Measurements from ENCODE around the gene CREG1. TPM values are rescaled to one million over a fixed set of nuclear protein-coding genes. Genes with fewer than 3 reads are reported as not detected.

CREG1 gene
- total and polyA plus RNA-seq, 4 donors: 86.8 to 123 (median 95.8) TPM

DNA sequence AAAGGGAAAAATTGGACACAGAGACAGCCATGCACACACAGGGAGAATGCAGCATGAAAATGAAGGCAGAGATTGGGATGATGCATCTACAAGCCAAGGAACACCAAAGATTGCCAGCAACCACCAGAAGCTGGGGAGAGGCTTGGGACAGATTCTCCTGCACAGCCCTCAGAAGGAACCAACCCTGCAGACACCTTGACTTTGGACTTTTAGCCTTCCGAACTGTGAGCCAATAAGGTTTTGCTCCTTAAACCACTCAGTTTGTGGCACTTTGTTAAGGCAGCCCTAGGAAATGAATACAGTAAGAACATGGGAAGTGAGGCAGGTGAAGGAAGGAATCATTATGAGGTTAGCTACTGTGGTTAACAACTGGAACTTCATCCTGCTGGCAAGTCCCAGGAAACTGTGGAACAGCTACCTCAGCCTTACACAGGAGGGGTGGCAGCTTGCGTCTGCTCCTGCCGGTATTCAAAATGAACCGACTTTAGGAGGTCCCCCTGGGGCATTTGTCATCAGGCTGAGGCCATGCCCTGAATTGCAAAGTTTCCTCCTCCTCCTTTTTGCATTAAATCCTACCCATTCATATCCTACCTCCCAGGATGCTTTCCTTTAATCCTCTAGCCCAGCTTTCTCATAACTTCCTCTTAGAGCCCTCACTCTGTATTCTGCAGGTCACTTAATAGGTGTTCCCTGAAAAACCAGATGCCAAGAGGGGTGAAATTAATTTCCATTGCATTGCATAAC is 50.7 kb downstream of the CREG1 start:
- no peak for DNase-seq (ENCODE audit: low spot score)

More for the DNA sequence above, 50.7 kb downstream of the CREG1 start:
- no peaks in the 10 kb centered on the region for H3K9me3 ChIP-seq (ENCODE audit: control insufficient read depth in 4 of 4, low read length in 3 of 4)
- no peak overlapping the region for H3K9ac ChIP-seq (ENCODE audit: low read depth in 1 of 2, low read length in 2 of 2)
- no peaks in the 10 kb centered on the region for H3K36me3 ChIP-seq (ENCODE audit: control insufficient read depth in 4 of 4, insufficient read depth in 3 of 4, low read depth in 1 of 4, low read length in 3 of 4)
- H3K4me1 ChIP-seq (ENCODE audit: control insufficient read depth in 4 of 4, insufficient read depth in 4 of 4, low read length in 3 of 4): no peaks in the 10 kb centered on the region
- peaks cover 0 to 7% (median 0%) of the 10 kb centered on the region in 4 donors for H3K27me3 ChIP-seq (ENCODE audit: control insufficient read depth in 4 of 4, insufficient read depth in 4 of 4, low read length in 3 of 4)
- TF ChIP-seq, protein P1, sequence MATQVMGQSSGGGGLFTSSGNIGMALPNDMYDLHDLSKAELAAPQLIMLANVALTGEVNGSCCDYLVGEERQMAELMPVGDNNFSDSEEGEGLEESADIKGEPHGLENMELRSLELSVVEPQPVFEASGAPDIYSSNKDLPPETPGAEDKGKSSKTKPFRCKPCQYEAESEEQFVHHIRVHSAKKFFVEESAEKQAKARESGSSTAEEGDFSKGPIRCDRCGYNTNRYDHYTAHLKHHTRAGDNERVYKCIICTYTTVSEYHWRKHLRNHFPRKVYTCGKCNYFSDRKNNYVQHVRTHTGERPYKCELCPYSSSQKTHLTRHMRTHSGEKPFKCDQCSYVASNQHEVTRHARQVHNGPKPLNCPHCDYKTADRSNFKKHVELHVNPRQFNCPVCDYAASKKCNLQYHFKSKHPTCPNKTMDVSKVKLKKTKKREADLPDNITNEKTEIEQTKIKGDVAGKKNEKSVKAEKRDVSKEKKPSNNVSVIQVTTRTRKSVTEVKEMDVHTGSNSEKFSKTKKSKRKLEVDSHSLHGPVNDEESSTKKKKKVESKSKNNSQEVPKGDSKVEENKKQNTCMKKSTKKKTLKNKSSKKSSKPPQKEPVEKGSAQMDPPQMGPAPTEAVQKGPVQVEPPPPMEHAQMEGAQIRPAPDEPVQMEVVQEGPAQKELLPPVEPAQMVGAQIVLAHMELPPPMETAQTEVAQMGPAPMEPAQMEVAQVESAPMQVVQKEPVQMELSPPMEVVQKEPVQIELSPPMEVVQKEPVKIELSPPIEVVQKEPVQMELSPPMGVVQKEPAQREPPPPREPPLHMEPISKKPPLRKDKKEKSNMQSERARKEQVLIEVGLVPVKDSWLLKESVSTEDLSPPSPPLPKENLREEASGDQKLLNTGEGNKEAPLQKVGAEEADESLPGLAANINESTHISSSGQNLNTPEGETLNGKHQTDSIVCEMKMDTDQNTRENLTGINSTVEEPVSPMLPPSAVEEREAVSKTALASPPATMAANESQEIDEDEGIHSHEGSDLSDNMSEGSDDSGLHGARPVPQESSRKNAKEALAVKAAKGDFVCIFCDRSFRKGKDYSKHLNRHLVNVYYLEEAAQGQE (IDR thresholded peaks at IDR 0.05): no peak
- no peak for TF ChIP-seq YY1 (IDR thresholded peaks at IDR 0.05)
- TF ChIP-seq, protein P2, sequence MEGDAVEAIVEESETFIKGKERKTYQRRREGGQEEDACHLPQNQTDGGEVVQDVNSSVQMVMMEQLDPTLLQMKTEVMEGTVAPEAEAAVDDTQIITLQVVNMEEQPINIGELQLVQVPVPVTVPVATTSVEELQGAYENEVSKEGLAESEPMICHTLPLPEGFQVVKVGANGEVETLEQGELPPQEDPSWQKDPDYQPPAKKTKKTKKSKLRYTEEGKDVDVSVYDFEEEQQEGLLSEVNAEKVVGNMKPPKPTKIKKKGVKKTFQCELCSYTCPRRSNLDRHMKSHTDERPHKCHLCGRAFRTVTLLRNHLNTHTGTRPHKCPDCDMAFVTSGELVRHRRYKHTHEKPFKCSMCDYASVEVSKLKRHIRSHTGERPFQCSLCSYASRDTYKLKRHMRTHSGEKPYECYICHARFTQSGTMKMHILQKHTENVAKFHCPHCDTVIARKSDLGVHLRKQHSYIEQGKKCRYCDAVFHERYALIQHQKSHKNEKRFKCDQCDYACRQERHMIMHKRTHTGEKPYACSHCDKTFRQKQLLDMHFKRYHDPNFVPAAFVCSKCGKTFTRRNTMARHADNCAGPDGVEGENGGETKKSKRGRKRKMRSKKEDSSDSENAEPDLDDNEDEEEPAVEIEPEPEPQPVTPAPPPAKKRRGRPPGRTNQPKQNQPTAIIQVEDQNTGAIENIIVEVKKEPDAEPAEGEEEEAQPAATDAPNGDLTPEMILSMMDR (IDR thresholded peaks at IDR 0.05; ENCODE audit: low read depth, low read length, missing input control): no peak
- TF ChIP-seq, protein P3, sequence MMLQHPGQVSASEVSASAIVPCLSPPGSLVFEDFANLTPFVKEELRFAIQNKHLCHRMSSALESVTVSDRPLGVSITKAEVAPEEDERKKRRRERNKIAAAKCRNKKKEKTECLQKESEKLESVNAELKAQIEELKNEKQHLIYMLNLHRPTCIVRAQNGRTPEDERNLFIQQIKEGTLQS (IDR thresholded peaks at IDR 0.05): no peak
- TF ChIP-seq EGR1 (IDR thresholded peaks at IDR 0.05; ENCODE audit: low read depth in 2 of 2): no peak
- TF ChIP-seq, protein P4, sequence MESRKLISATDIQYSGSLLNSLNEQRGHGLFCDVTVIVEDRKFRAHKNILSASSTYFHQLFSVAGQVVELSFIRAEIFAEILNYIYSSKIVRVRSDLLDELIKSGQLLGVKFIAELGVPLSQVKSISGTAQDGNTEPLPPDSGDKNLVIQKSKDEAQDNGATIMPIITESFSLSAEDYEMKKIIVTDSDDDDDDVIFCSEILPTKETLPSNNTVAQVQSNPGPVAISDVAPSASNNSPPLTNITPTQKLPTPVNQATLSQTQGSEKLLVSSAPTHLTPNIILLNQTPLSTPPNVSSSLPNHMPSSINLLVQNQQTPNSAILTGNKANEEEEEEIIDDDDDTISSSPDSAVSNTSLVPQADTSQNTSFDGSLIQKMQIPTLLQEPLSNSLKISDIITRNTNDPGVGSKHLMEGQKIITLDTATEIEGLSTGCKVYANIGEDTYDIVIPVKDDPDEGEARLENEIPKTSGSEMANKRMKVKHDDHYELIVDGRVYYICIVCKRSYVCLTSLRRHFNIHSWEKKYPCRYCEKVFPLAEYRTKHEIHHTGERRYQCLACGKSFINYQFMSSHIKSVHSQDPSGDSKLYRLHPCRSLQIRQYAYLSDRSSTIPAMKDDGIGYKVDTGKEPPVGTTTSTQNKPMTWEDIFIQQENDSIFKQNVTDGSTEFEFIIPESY (IDR thresholded peaks at IDR 0.05): no peak
- no peak for TF ChIP-seq HNF4G (IDR thresholded peaks at IDR 0.05)
- no peak for TF ChIP-seq SP1 (IDR thresholded peaks at IDR 0.05)
- TF ChIP-seq TAF1 (conservative IDR thresholded peaks at IDR 0.05): no peak
- TF ChIP-seq NR2F2 (IDR thresholded peaks at IDR 0.05): no peak
- no peak for TF ChIP-seq FOXA1 (IDR thresholded peaks at IDR 0.05)
- no peak for TF ChIP-seq MAX (IDR thresholded peaks at IDR 0.05)
- TF ChIP-seq FOXA2 (IDR thresholded peaks at IDR 0.05): no peak
- TF ChIP-seq RAD21 (IDR thresholded peaks at IDR 0.05): no peak
- no peak for TF ChIP-seq RXRA (IDR thresholded peaks at IDR 0.05)
- TF ChIP-seq HNF4A (conservative IDR thresholded peaks at IDR 0.05): no peak
- no peak for TF ChIP-seq JUND (IDR thresholded peaks at IDR 0.05)
- TF ChIP-seq GABPA (IDR thresholded peaks at IDR 0.05 in 1 of 2, conservative IDR thresholded peaks at IDR 0.05 in 1 of 2): no peak
- no peak overlapping the region for H3K4me3 ChIP-seq (ENCODE audit: low read depth in 1 of 3, low read length in 3 of 3)
- no peak overlapping the region for H3K27ac ChIP-seq (ENCODE audit: low read depth in 1 of 2, low read length in 2 of 2)
- WGBS: 52% methylated on average over 4 of the region's 4 CpGs

Data from liver (tissue), 9 donors.